OCI-LY7 (cell line): ENCODE data around the gene ACACB.

Source experiments
- EZH2phosphoT487 ChIP-seq: fragments of 200-600 bp; sonication (generic); IDR thresholded peaks from 2 replicates; pipeline ENCODE4 v1.6.1; 2018; ENCODE audit warnings: low read depth, borderline replicate concordance, mild to moderate bottlenecking, mixed run types, antibody characterized with exemption, low read length, moderate library complexity, mixed read lengths
- TF ChIP-seq, protein P1 (sequence below): fragments of 200-600 bp; sonication (generic); conservative IDR thresholded peaks from 2 replicates; pipeline ENCODE4 v1.5.1; 2014; ENCODE audit warnings: mild to moderate bottlenecking, antibody characterized with exemption, low read length, moderate library complexity, mixed read lengths

DNA sequence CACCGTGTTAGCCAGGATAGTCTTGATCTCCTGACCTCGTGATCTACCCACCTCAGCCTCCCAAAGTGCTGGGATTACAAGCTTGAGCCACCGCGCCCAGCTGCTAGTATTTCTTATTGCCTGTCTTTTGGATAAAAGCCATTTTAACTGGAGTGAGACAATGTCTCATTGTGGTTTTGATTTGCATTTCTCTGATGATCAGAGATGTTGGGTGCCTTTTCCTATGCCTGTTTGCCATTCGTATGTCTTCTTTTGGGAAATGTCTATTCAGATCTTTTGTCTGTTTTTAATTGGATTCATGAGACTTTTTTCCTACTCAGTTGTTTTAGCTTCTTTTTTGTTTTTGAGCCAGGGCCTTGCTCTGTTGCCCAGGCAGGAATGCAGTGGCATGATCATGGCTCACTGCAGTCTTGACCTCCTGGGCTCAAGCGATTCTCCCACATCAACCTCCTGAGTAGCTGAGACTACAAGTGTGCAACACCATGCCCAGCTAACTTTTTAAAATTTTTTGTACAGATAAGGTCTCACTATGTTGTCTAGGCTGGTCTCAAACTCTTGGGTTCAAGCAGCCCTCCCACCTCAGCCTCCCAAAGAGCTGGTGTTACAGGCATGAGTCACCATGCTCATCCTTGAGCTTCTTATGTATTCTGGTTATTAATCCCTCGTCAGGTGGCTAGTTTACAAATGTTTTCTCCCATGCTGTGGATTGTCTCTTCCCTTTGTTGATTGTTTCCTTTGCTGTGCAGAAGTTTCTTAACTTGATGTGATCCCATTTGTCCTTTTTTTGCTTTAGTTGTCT is 65.9 kb downstream of the ACACB start:
- TF ChIP-seq, protein P1, sequence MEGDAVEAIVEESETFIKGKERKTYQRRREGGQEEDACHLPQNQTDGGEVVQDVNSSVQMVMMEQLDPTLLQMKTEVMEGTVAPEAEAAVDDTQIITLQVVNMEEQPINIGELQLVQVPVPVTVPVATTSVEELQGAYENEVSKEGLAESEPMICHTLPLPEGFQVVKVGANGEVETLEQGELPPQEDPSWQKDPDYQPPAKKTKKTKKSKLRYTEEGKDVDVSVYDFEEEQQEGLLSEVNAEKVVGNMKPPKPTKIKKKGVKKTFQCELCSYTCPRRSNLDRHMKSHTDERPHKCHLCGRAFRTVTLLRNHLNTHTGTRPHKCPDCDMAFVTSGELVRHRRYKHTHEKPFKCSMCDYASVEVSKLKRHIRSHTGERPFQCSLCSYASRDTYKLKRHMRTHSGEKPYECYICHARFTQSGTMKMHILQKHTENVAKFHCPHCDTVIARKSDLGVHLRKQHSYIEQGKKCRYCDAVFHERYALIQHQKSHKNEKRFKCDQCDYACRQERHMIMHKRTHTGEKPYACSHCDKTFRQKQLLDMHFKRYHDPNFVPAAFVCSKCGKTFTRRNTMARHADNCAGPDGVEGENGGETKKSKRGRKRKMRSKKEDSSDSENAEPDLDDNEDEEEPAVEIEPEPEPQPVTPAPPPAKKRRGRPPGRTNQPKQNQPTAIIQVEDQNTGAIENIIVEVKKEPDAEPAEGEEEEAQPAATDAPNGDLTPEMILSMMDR = no peak
- no peak for TF ChIP-seq EZH2phosphoT487
